ENCODE data around the gene ALDOB. TPM values are rescaled to one million over a fixed set of nuclear protein-coding genes. Genes with fewer than 3 reads are reported as not detected.

The ALDOB gene
- total and polyA plus RNA-seq, 2 donors: 1.7 to 9.1 TPM

DNA sequence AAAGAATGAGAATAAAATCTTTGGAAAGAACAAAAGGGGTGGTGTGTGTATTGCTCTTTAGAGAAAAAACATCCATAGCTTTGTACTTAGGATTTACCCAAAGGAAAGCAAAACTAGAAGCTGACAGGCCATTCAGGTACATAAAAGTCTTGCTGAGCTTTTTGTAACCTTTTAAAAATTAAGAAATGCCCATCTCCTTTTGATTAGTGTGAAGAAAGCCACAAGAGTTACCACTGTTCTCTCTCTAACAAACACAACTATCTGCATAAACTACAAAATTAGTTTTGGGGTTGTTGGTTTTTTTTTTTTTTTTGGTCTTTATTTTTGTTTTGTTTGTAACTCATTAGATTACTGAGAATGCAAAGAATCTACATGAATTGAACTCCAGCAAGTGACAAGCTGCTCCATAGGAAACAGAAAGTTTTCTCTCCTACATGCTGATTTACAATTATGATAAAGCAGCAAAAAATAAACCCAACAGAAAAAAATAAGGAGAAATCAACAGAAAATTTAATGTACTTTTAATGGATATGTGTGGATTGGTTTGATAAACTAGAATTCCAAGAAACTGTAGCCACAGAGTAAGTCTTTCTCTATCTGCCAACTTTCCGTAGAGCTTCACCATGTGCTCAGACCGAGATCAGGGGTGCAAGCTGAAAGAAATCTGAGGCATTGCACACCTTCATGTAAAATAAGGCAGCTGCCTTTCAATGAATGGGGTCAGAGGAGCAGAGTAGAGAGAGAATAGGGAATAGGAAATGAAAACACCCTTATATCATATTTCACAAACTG, 63.1 kb downstream of the ALDOB start:
- Histone ChIP-seq H3K9me3 (ENCODE audit: control insufficient read depth in 2 of 2, insufficient read depth in 1 of 2, low read length in 1 of 2) (no peaks in the 10 kb centered on the region), H3K36me3 (ENCODE audit: control insufficient read depth in 2 of 2, insufficient read depth in 2 of 2, low read length in 1 of 2) (no peaks in the 10 kb centered on the region), H3K4me1 (ENCODE audit: control insufficient read depth in 2 of 2, insufficient read depth in 2 of 2, low read length in 2 of 2) (no peaks in the 10 kb centered on the region), H3K27me3 (ENCODE audit: control insufficient read depth in 2 of 2, insufficient read depth in 1 of 2, low read length in 1 of 2) (no peaks in the 10 kb centered on the region), H3K4me3 (ENCODE audit: low read length in 2 of 2) (no peak overlapping the region), H3K27ac (ENCODE audit: low read depth in 1 of 2, low read length in 1 of 2) (no peak overlapping the region)
- WGBS: 82% methylated on average over 2 of the region's 2 CpGs
- DNase-seq (ENCODE audit: low read depth in 6 of 9, low spot score in 9 of 9): no peak

- WGBS: 97% methylated on average over 3 of the region's 3 CpGs
Observed at GRCh38 chr9:101371813-101372212, 63.8 kb downstream of the ALDOB start.

More at GRCh38 chr9:101371813-101372212, 63.8 kb downstream of the ALDOB start:
- H3K4me1 ChIP-seq (ENCODE audit: control insufficient read depth in 2 of 2, insufficient read depth in 2 of 2, low read length in 2 of 2): no peaks in the 10 kb centered on the region
- H3K27me3 ChIP-seq (ENCODE audit: control insufficient read depth in 2 of 2, insufficient read depth in 1 of 2, low read length in 1 of 2): no peaks in the 10 kb centered on the region
- H3K9me3 ChIP-seq (ENCODE audit: control insufficient read depth in 2 of 2, insufficient read depth in 1 of 2, low read length in 1 of 2): no peaks in the 10 kb centered on the region
- no peak overlapping the region for H3K4me3 ChIP-seq (ENCODE audit: low read length in 2 of 2)
- no peak overlapping the region for H3K27ac ChIP-seq (ENCODE audit: low read depth in 1 of 2, low read length in 1 of 2)
- no peak for DNase-seq (ENCODE audit: low read depth in 6 of 9, low spot score in 9 of 9)
- no peaks in the 10 kb centered on the region for H3K36me3 ChIP-seq (ENCODE audit: control insufficient read depth in 2 of 2, insufficient read depth in 2 of 2, low read length in 1 of 2)

Other genes with a start within 250 kb of the ALDOB start
- 0.09 TPM for gene BAAT, start 50.8 kb downstream of the ALDOB start, total RNA-seq
- gene BAAT, start 50.8 kb downstream of the ALDOB start, polyA plus RNA-seq: 0.11 TPM
- 15.7 TPM for gene MRPL50, start 37.2 kb downstream of the ALDOB start, total RNA-seq
- gene MRPL50, start 37.2 kb downstream of the ALDOB start, polyA plus RNA-seq: 13.5 TPM
- gene ZNF189, start 36.9 kb downstream of the ALDOB start, total RNA-seq: 16.2 TPM
- gene ZNF189, start 36.9 kb downstream of the ALDOB start, polyA plus RNA-seq: 13.6 TPM
- 21.2 TPM for gene RNF20, start 98.1 kb upstream of the ALDOB start, total RNA-seq
- gene RNF20, start 98.1 kb upstream of the ALDOB start, polyA plus RNA-seq: 16.9 TPM
- not detected for gene PPP3R2, start 159.2 kb upstream of the ALDOB start, total RNA-seq
- 0.02 TPM for gene PPP3R2, start 159.2 kb upstream of the ALDOB start, polyA plus RNA-seq

Measured in thymus (tissue), 11 donors.